ENCODE measurements around the gene BAIAP3. TPM values are rescaled to one million over a fixed set of nuclear protein-coding genes. Genes with fewer than 3 reads are reported as not detected.

The BAIAP3 gene
- total RNA-seq, 6 donors from 2014 or later, result 3.2 to 57.6 (median 11.5) TPM

GRCh38 chr16:1311212-1311737, 22.2 kb upstream of the BAIAP3 start:
- TF ChIP-seq CTCF (IDR thresholded peaks at IDR 0.05) (no peak), EP300 (IDR thresholded peaks at IDR 0.05) (no peak), POLR2A (IDR thresholded peaks at IDR 0.05) (no peak), POLR2AphosphoS5 (IDR thresholded peaks at IDR 0.05) (no peak)
- H3K4me3 ChIP-seq, result peak overlapping the region; percentile 81 to 91 (median 84)
- H3K9me3 ChIP-seq, result no peaks in the 10 kb centered on the region
- no peak for ATAC-seq (ENCODE audit: low FRiP score in 2 of 2)
- no peaks in the 10 kb centered on the region for H3K27me3 ChIP-seq
- 9 to 15% methylated on average over 5 to 12 of the region's 13 CpGs for WGBS, 2 donors
- DNase-seq, result no peak
- H3K27ac ChIP-seq, result peak overlapping the region in 3 of 4 donors; percentile 2 to 98 (median 69)
- peaks cover 31 to 47% (median 32%) of the 10 kb centered on the region in 4 donors for H3K4me1 ChIP-seq
- H3K36me3 ChIP-seq, result peaks cover 19 to 38% (median 32%) of the 10 kb centered on the region in 4 donors

- H3K36me3 ChIP-seq, result peaks cover 24 to 44% (median 38%) of the 10 kb centered on the region in 4 donors
- no peak for DNase-seq
- H3K27ac ChIP-seq, result peak overlapping the region in 3 of 4 donors; percentile 2 to 98 (median 35)
- peak overlapping the region in 3 of 4 donors; percentile 82 to 91 (median 87) for H3K4me3 ChIP-seq
- H3K27me3 ChIP-seq, result no peaks in the 10 kb centered on the region
- peaks cover 31 to 47% (median 32%) of the 10 kb centered on the region in 4 donors for H3K4me1 ChIP-seq
- WGBS, 2 donors, result 28 to 30% methylated on average over 13 to 35 of the region's 35 CpGs
- TF ChIP-seq POLR2AphosphoS5 (IDR thresholded peaks at IDR 0.05), result no peak
- TF ChIP-seq CTCF (IDR thresholded peaks at IDR 0.05), result no peak
- no peak for TF ChIP-seq EP300 (IDR thresholded peaks at IDR 0.05)
- no peak for TF ChIP-seq POLR2A (IDR thresholded peaks at IDR 0.05)
- no peaks in the 10 kb centered on the region for H3K9me3 ChIP-seq
- ATAC-seq (ENCODE audit: low FRiP score in 2 of 2), result no peak
Measured at GRCh38 chr16:1311738-1312466, 21.5 kb upstream of the BAIAP3 start.

- TF ChIP-seq CTCF (IDR thresholded peaks at IDR 0.05) (no peak), EP300 (IDR thresholded peaks at IDR 0.05) (no peak), POLR2AphosphoS5 (IDR thresholded peaks at IDR 0.05) (no peak), POLR2A (IDR thresholded peaks at IDR 0.05) (no peak)
- H3K4me3 ChIP-seq, result peak overlapping the region in 2 of 4 donors; percentile 82 to 91
- peaks cover 24 to 50% (median 44%) of the 10 kb centered on the region in 4 donors for H3K36me3 ChIP-seq
- 85% methylated on average over 16 of the region's 16 CpGs; no CpG with 5 or more reads in 1 of the 2 donors for WGBS, 2 donors
- H3K27ac ChIP-seq, result peak overlapping the region in 2 of 4 donors; percentile 2 to 98
- no peaks in the 10 kb centered on the region for H3K27me3 ChIP-seq
- peaks cover 31 to 47% (median 32%) of the 10 kb centered on the region in 4 donors for H3K4me1 ChIP-seq
- ATAC-seq (ENCODE audit: low FRiP score in 2 of 2) (no peak), DNase-seq (no peak)
- no peaks in the 10 kb centered on the region for H3K9me3 ChIP-seq
Measured at GRCh38 chr16:1312467-1312816, 21.0 kb upstream of the BAIAP3 start.

- Histone ChIP-seq H3K4me3 (no peak overlapping the region), H3K9me3 (no peaks in the 10 kb centered on the region), H3K4me1 (peaks cover 31 to 47% (median 32%) of the 10 kb centered on the region in 4 donors), H3K27me3 (no peaks in the 10 kb centered on the region), H3K27ac (no peak overlapping the region), H3K36me3 (peaks cover 27 to 54% (median 49%) of the 10 kb centered on the region in 4 donors)
- no peak for DNase-seq
- no peak for ATAC-seq (ENCODE audit: low FRiP score in 2 of 2)
- WGBS, 2 donors, result 90% methylated on average over 9 to 15 of the region's 15 CpGs
- TF ChIP-seq POLR2A (IDR thresholded peaks at IDR 0.05), result no peak
- TF ChIP-seq EP300 (IDR thresholded peaks at IDR 0.05), result no peak
- no peak for TF ChIP-seq CTCF (IDR thresholded peaks at IDR 0.05)
- TF ChIP-seq POLR2AphosphoS5 (IDR thresholded peaks at IDR 0.05), result no peak
Measured at GRCh38 chr16:1312903-1313302, 20.5 kb upstream of the BAIAP3 start.
